GM12878 (cell line): ENCODE measurements around the gene RHCG. TPM values are rescaled to one million over a fixed set of nuclear protein-coding genes. Genes with fewer than 3 reads are reported as not detected.

ENCODE experiments used
- IKZF1 ChIP-seq: fragments of 450-650 bp; conservative IDR thresholded peaks from 2 replicates; pipeline ENCODE4 v1.6.1; 2017; ENCODE audit warnings: antibody characterized with exemption, mild to moderate bottlenecking
- IRF4 ChIP-seq: IDR thresholded peaks from 2 replicates; pipeline ENCODE4 v1.6.1; 2011; ENCODE audit warnings: low read depth, low read length
- POLR2A ChIP-seq: IDR thresholded peaks from 2 replicates; pipeline ENCODE4 v1.6.1; 2011; ENCODE audit warnings: low read depth, mild to moderate bottlenecking, low read length
- RAD51 ChIP-seq: fragments of 450-650 bp; IDR thresholded peaks from 2 replicates; pipeline ENCODE4 v1.6.1; 2016; ENCODE audit warnings: moderate library complexity, mild to moderate bottlenecking, inconsistent platforms
- RCOR1 ChIP-seq: conservative IDR thresholded peaks from 2 replicates; pipeline ENCODE4 v1.6.1; 2012; ENCODE audit warnings: low read depth, low read length, improper control_type of control experiment
- SIX5 ChIP-seq: IDR thresholded peaks from 2 replicates; pipeline ENCODE4 v1.6.1; 2011; ENCODE audit warnings: mild to moderate bottlenecking, low read depth, low read length, moderate library complexity; ENCODE audit not compliant: severe bottlenecking
- YBX1 ChIP-seq: fragments of 450-650 bp; IDR thresholded peaks from 2 replicates; pipeline ENCODE4 v1.6.1; 2016; ENCODE audit warnings: antibody characterized with exemption
- ZSCAN29 ChIP-seq: fragments of 450-650 bp; IDR thresholded peaks from 2 replicates; pipeline ENCODE4 v1.6.1; 2017; ENCODE audit warnings: mild to moderate bottlenecking, moderate library complexity
- polyA plus RNA-seq, 11 experiments: library from polyadenylated mRNA; depleted of rRNA in 4 of 11; unstranded in 6 of 11; stranded (reverse) in 5 of 11; fragments of >200 nt; fragmentation: Nextera tagmentation in 4 of 11; fragmentation: Illumina TruSeq in 1 of 11; extraction: Ambion mirVana in 4 of 11; extraction: Trizol in 1 of 11; gene quantifications; 1 replicate in 1 of 11; 2 replicates in 10 of 11; pipeline versions ENCODE4 v1.2.1 to v1.2.3, GENCODE V29; 2011 to 2016; ENCODE audit warnings: inconsistent platforms in 2 of 11, missing spikeins in 2 of 11, low read depth in 1 of 11
- total RNA-seq, 4 experiments: library from RNA; depleted of rRNA in 3 of 4; stranded (reverse); fragments of >200 nt in 3 of 4; fragmentation: Illumina TruSeq in 1 of 4; extraction: Trizol in 1 of 4; gene quantifications; 2 replicates each; pipeline versions ENCODE4 v1.2.1 to v1.2.3, GENCODE V29; 2013 to 2021
- TF ChIP-seq, protein P1 (sequence below): fragments of 450-650 bp; IDR thresholded peaks from 2 replicates; pipeline ENCODE4 v1.6.1; 2017; ENCODE audit warnings: mild to moderate bottlenecking, moderate library complexity
- TF ChIP-seq, protein P2 (sequence below): fragments of 450-650 bp; IDR thresholded peaks from 2 replicates; pipeline ENCODE4 v1.6.1; 2016; ENCODE audit warnings: mild to moderate bottlenecking
- TF ChIP-seq, protein P3 (sequence below): IDR thresholded peaks from 2 replicates; pipeline ENCODE4 v1.6.1; 2012; ENCODE audit warnings: low read length, inconsistent platforms

Gene RHCG
- total and polyA plus RNA-seq, 10 of the 15 experiments (the other 5 are each of a cell fraction or from before 2014, with no cell fraction given) = 0.05 to 0.11 TPM; not detected in 8

DNA sequence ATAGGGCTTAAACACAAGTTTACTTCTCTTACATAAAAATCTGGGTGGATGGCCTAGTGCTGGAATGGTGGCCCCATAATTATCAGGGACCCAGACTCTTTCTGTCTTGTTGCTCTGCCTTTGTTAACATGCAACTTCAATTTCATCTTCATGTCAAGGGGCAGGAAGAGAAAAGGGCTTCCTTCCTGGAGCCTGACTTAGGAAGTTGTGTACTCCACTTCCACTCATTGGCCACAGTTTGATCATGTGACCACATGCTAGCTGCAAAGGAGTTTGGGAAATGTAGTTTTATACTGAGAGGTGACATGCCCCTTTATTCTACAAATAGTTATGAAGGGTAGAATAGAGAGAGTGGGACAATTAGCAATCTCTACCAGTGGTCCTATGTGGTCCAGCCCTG lies 39.3 kb downstream of the RHCG start (continued):
- TF ChIP-seq, protein P1, sequence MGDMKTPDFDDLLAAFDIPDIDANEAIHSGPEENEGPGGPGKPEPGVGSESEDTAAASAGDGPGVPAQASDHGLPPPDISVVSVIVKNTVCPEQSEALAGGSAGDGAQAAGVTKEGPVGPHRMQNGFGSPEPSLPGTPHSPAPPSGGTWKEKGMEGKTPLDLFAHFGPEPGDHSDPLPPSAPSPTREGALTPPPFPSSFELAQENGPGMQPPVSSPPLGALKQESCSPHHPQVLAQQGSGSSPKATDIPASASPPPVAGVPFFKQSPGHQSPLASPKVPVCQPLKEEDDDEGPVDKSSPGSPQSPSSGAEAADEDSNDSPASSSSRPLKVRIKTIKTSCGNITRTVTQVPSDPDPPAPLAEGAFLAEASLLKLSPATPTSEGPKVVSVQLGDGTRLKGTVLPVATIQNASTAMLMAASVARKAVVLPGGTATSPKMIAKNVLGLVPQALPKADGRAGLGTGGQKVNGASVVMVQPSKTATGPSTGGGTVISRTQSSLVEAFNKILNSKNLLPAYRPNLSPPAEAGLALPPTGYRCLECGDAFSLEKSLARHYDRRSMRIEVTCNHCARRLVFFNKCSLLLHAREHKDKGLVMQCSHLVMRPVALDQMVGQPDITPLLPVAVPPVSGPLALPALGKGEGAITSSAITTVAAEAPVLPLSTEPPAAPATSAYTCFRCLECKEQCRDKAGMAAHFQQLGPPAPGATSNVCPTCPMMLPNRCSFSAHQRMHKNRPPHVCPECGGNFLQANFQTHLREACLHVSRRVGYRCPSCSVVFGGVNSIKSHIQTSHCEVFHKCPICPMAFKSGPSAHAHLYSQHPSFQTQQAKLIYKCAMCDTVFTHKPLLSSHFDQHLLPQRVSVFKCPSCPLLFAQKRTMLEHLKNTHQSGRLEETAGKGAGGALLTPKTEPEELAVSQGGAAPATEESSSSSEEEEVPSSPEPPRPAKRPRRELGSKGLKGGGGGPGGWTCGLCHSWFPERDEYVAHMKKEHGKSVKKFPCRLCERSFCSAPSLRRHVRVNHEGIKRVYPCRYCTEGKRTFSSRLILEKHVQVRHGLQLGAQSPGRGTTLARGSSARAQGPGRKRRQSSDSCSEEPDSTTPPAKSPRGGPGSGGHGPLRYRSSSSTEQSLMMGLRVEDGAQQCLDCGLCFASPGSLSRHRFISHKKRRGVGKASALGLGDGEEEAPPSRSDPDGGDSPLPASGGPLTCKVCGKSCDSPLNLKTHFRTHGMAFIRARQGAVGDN = no peak
- TF ChIP-seq YBX1 = no peak
- no peak for TF ChIP-seq IKZF1
- peak; percentile 65; the same call in 1 of the 2 replicates for TF ChIP-seq RAD51
- no peak for TF ChIP-seq IRF4
- no peak for TF ChIP-seq RCOR1
- TF ChIP-seq, protein P2, sequence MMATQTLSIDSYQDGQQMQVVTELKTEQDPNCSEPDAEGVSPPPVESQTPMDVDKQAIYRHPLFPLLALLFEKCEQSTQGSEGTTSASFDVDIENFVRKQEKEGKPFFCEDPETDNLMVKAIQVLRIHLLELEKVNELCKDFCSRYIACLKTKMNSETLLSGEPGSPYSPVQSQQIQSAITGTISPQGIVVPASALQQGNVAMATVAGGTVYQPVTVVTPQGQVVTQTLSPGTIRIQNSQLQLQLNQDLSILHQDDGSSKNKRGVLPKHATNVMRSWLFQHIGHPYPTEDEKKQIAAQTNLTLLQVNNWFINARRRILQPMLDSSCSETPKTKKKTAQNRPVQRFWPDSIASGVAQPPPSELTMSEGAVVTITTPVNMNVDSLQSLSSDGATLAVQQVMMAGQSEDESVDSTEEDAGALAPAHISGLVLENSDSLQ = no peak
- TF ChIP-seq ZSCAN29 = no peak
- TF ChIP-seq SIX5 = peak; percentile 64
- TF ChIP-seq POLR2A = no peak
- TF ChIP-seq, protein P3, sequence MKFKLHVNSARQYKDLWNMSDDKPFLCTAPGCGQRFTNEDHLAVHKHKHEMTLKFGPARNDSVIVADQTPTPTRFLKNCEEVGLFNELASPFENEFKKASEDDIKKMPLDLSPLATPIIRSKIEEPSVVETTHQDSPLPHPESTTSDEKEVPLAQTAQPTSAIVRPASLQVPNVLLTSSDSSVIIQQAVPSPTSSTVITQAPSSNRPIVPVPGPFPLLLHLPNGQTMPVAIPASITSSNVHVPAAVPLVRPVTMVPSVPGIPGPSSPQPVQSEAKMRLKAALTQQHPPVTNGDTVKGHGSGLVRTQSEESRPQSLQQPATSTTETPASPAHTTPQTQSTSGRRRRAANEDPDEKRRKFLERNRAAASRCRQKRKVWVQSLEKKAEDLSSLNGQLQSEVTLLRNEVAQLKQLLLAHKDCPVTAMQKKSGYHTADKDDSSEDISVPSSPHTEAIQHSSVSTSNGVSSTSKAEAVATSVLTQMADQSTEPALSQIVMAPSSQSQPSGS = no peak
- TF ChIP-seq, all 136 proteins: peak for 8
